H1 (cell line): Measurements from ENCODE around the gene NDC1. TPM values are rescaled to one million over a fixed set of nuclear protein-coding genes. Genes with fewer than 3 reads are reported as not detected.

ENCODE experiments used
- CTCF ChIA-PET: fragments of 300-600 bp; sonication (Branson Sonifier 250); formaldehyde crosslinking; loops from one replicate; lab custom pipeline; 2021; ENCODE audit not compliant: partially characterized antibody; lab: Charles Lee
- POLR2A ChIA-PET: fragments of 300-600 bp; sonication (Branson Sonifier 250); formaldehyde crosslinking; loops from one replicate; lab custom pipeline; 2021; ENCODE audit warnings: inconsistent platforms; ENCODE audit not compliant: partially characterized antibody; lab: Charles Lee
- DNase-seq, 2 experiments: peaks; one replicate each; pipeline versions ENCODE4 v3.0.0 to v3.0.0-alpha.2; 2010 to 2022; ENCODE audit warnings: low spot score in 2 of 2, low read depth in 1 of 2, mixed read lengths in 1 of 2
- FAIRE-seq: peaks from 2 replicates; lab custom pipeline; 2011; peaks lifted over from hg19 to GRCh38; lab: Jason Lieb, UNC
- H2AFZ ChIP-seq: 2 replicates; pipeline ENCODE4 v1.8.1; 2012; ENCODE audit warnings: low read length, inconsistent platforms
- H2AK5ac ChIP-seq: 2 replicates; pipeline ENCODE4 v1.6.1; 2013; ENCODE audit warnings: low read depth, low read length
- H2BK120ac ChIP-seq: replicated peaks from 2 replicates; pipeline ENCODE3; 2013; ENCODE audit warnings: low read depth, low read length, inconsistent platforms
- H2BK12ac ChIP-seq: 2 replicates; pipeline ENCODE4 v1.6.1; 2013; ENCODE audit warnings: low read depth, low read length
- H2BK15ac ChIP-seq: 2 replicates; pipeline ENCODE4 v1.6.1; 2013; ENCODE audit warnings: low read length
- H2BK20ac ChIP-seq: 2 replicates; pipeline ENCODE4 v1.6.1; 2013; ENCODE audit warnings: low read length
- H2BK5ac ChIP-seq: 2 replicates; pipeline ENCODE4 v1.6.1; 2013; ENCODE audit warnings: low read depth, low read length
- H3K14ac ChIP-seq: 2 replicates; pipeline ENCODE4 v1.6.1; 2013; ENCODE audit warnings: inconsistent platforms; ENCODE audit not compliant: insufficient read length
- H3K18ac ChIP-seq: 2 replicates; pipeline ENCODE4 v1.6.1; 2013; ENCODE audit warnings: low read length; ENCODE audit errors: extremely low read depth
- H3K23ac ChIP-seq: 2 replicates; pipeline ENCODE4 v1.6.1; 2013; ENCODE audit warnings: inconsistent platforms; ENCODE audit not compliant: insufficient read length
- H3K23me2 ChIP-seq: 2 replicates; pipeline ENCODE4 v1.6.1; 2013; ENCODE audit warnings: low read depth, low read length
- H3K27ac ChIP-seq: 2 replicates; pipeline ENCODE4 v1.6.1; 2011; ENCODE audit warnings: low read depth, low read length, inconsistent platforms
- H3K27me3 ChIP-seq, 4 experiments: replicated peaks in 1 of 4; 1 replicate in 1 of 4; 2 replicates in 3 of 4; pipeline versions ENCODE4 v1.6.1 to v1.8.1; 2011 to 2013; ENCODE audit warnings: low read length in 3 of 4, mild to moderate bottlenecking in 3 of 4, inconsistent platforms in 2 of 4, mixed read lengths in 2 of 4, moderate library complexity in 1 of 4; ENCODE audit not compliant: control insufficient read depth in 3 of 4, insufficient read depth in 3 of 4; ENCODE audit errors: extremely low read depth in 1 of 4
- H3K36me3 ChIP-seq, 4 experiments: 2 replicates each; pipeline versions ENCODE4 v1.6.1 to v1.8.1; 2011 to 2013; ENCODE audit warnings: mild to moderate bottlenecking in 4 of 4, low read length in 3 of 4, moderate library complexity in 2 of 4, control low read depth in 1 of 4, inconsistent platforms in 1 of 4; ENCODE audit not compliant: insufficient read depth in 4 of 4, control insufficient read depth in 2 of 4
- H3K4ac ChIP-seq: replicated peaks from 2 replicates; pipeline ENCODE3; 2013; ENCODE audit warnings: low read length, low read depth, mixed read lengths, inconsistent platforms; ENCODE audit not compliant: insufficient read length
- H3K4me1 ChIP-seq, 4 experiments: replicated peaks in 1 of 4; 1 replicate in 1 of 4; 2 replicates in 3 of 4; pipeline versions ENCODE4 v1.6.1 to v1.8.1; 2011 to 2013; ENCODE audit warnings: low read length in 3 of 4, inconsistent platforms in 2 of 4, mixed read lengths in 1 of 4; ENCODE audit not compliant: insufficient read depth in 4 of 4, control insufficient read depth in 3 of 4
- H3K4me2 ChIP-seq, 2 experiments: 2 replicates each; pipeline versions ENCODE4 v1.6.1 to v1.8.1; 2011 to 2013; ENCODE audit warnings: low read depth in 2 of 2, low read length in 2 of 2, control low read depth in 1 of 2, inconsistent platforms in 1 of 2, mild to moderate bottlenecking in 1 of 2; ENCODE audit not compliant: insufficient read depth in 1 of 2
- H3K4me3 ChIP-seq, 4 experiments: fragments of 200-600, 300-600 bp in 1 of 4; sonication (generic), shearing (Covaris generic), sonication (Bioruptor Twin) in 1 of 4; 2 replicates each; pipeline versions ENCODE4 v1.5.1 to v1.8.1; 2011 to 2016; ENCODE audit warnings: low read length in 4 of 4, low read depth in 3 of 4, control low read depth in 2 of 4, inconsistent platforms in 2 of 4, mild to moderate bottlenecking in 2 of 4, mixed read lengths in 1 of 4, moderate library complexity in 1 of 4; ENCODE audit not compliant: insufficient read depth in 2 of 4; ENCODE audit errors: extremely low read depth in 1 of 4
- H3K56ac ChIP-seq: replicated peaks from 2 replicates; pipeline ENCODE3; 2013; ENCODE audit warnings: low read depth, mild to moderate bottlenecking, mixed read lengths, low read length, inconsistent platforms; ENCODE audit not compliant: insufficient read length
- H3K79me1 ChIP-seq: 2 replicates; pipeline ENCODE4 v1.6.1; 2013; ENCODE audit warnings: low read depth, low read length, control low read depth
- H3K79me2 ChIP-seq, 2 experiments: 2 replicates each; pipeline versions ENCODE4 v1.6.1 to v1.8.1; 2012 to 2013; ENCODE audit warnings: low read length in 2 of 2, mild to moderate bottlenecking in 2 of 2, inconsistent platforms in 1 of 2; ENCODE audit not compliant: insufficient read depth in 2 of 2, control insufficient read depth in 1 of 2
- H3K9ac ChIP-seq, 4 experiments: replicated peaks in 1 of 4; 1 replicate in 1 of 4; 2 replicates in 3 of 4; pipeline versions ENCODE4 v1.6.1 to v1.8.1; 2011 to 2013; ENCODE audit warnings: low read depth in 3 of 4, low read length in 3 of 4, control low read depth in 2 of 4, mild to moderate bottlenecking in 2 of 4, moderate library complexity in 2 of 4, inconsistent platforms in 1 of 4; ENCODE audit errors: extremely low read depth in 1 of 4
- H3K9me3 ChIP-seq, 2 experiments: 2 replicates each; pipeline versions ENCODE4 v1.6.1 to v1.8.1; 2012 to 2013; ENCODE audit warnings: mild to moderate bottlenecking in 2 of 2, moderate library complexity in 2 of 2, control low read depth in 1 of 2, inconsistent platforms in 1 of 2, low read depth in 1 of 2, low read length in 1 of 2, mixed read lengths in 1 of 2; ENCODE audit not compliant: insufficient read depth in 2 of 2
- H4K20me1 ChIP-seq, 2 experiments: replicated peaks in 1 of 2; 2 replicates each; pipeline versions ENCODE3 to v1.8.1; 2011 to 2013; ENCODE audit warnings: inconsistent platforms in 2 of 2, low read length in 2 of 2, mild to moderate bottlenecking in 1 of 2; ENCODE audit not compliant: insufficient read depth in 2 of 2, control insufficient read depth in 1 of 2
- H4K5ac ChIP-seq: 2 replicates; pipeline ENCODE4 v1.6.1; 2013; ENCODE audit warnings: low read length, low read depth, mixed read lengths, inconsistent platforms; ENCODE audit not compliant: insufficient read length
- H4K8ac ChIP-seq: 2 replicates; pipeline ENCODE4 v1.8.0; 2013; ENCODE audit warnings: mild to moderate bottlenecking, moderate library complexity, low read length, inconsistent platforms; ENCODE audit not compliant: insufficient read depth; ENCODE audit errors: extremely low read depth
- H4K91ac ChIP-seq: replicated peaks from 2 replicates; pipeline ENCODE3; 2013; ENCODE audit warnings: low read length, mixed read lengths, inconsistent platforms; ENCODE audit not compliant: insufficient read length
- CHD1 ChIP-seq: IDR thresholded peaks from 2 replicates; pipeline ENCODE4 v1.6.1; 2012; ENCODE audit warnings: low read depth, low read length, improper control_type of control experiment
- EZH2 ChIP-seq: fragments of 200-600 bp; sonication (generic); IDR thresholded peaks from 2 replicates; pipeline ENCODE4 v1.7.1; 2012; ENCODE audit warnings: low read depth, mild to moderate bottlenecking, moderate library complexity, low read length, inconsistent platforms; ENCODE audit not compliant: severe bottlenecking
- JUN ChIP-seq: IDR thresholded peaks from 2 replicates; pipeline ENCODE4 v1.6.1; 2011; ENCODE audit warnings: low read depth, mild to moderate bottlenecking, improper control_type of control experiment, low read length
- POLR2A ChIP-seq, 2 experiments: IDR thresholded peaks; 1 replicate in 1 of 2; 2 replicates in 1 of 2; pipeline ENCODE4 v1.6.1; 2011; ENCODE audit warnings: low read depth in 2 of 2, low read length in 2 of 2, mild to moderate bottlenecking in 2 of 2; ENCODE audit errors: control extremely low read depth in 1 of 2
- RNF2 ChIP-seq: fragments of 200-900, 300-1000 bp; sonication (generic); IDR thresholded peaks from 2 replicates; pipeline ENCODE4 v1.7.1; 2016; ENCODE audit warnings: borderline replicate concordance, low read depth, mild to moderate bottlenecking, antibody characterized with exemption, low read length; ENCODE audit not compliant: poor library complexity, severe bottlenecking; ENCODE audit errors: missing control alignments
- SP1 ChIP-seq: IDR thresholded peaks from 2 replicates; pipeline ENCODE4 v1.6.1; 2011; ENCODE audit warnings: low read depth, low read length
- TBP ChIP-seq: IDR thresholded peaks from 2 replicates; pipeline ENCODE4 v1.6.1; 2011; ENCODE audit warnings: low read depth, low read length, improper control_type of control experiment
- USF2 ChIP-seq: IDR thresholded peaks from 2 replicates; pipeline ENCODE4 v1.6.1; 2011; ENCODE audit warnings: low read length, improper control_type of control experiment
- WGBS, 2 experiments: shearing (Covaris generic) in 1 of 2; methylation state at CpG; one replicate each; pipeline versions ENCODE4 v1.1.6 to v1.1.7; 2013 to 2015; ENCODE audit warnings: low lambda C conversion rate in 2 of 2, mixed read lengths in 2 of 2, inconsistent platforms in 1 of 2, low coverage in 1 of 2, missing lambda C conversion rate in 1 of 2; ENCODE audit not compliant: insufficient replicate concordance in 2 of 2, insufficient coverage in 1 of 2, insufficient read length in 1 of 2; ENCODE audit errors: extremely low coverage in 1 of 2, missing lambda C conversion rate in 1 of 2; 5-methylcytosine and 5-hydroxymethylcytosine counted together
- polyA plus RNA-seq, 7 experiments: library from polyadenylated mRNA; depleted of rRNA in 3 of 7; stranded (reverse) in 5 of 7; unstranded in 2 of 7; fragments of >200 nt in 5 of 7; fragments of 200-250 nt in 2 of 7; gene quantifications; 1 replicate in 5 of 7; 2 replicates in 1 of 7; 4 replicates in 1 of 7; pipeline versions ENCODE4 v1.2.1 to v1.2.3, GENCODE V29; 2011 to 2013; ENCODE audit warnings: missing spikeins in 2 of 7, mixed read lengths in 2 of 7
- total RNA-seq: library from RNA; stranded (reverse); fragmentation: NEBNext Ultra II Directional; extraction: Animal tissue kit (Norgen Biotek cat#: 25700); gene quantifications from 2 replicates; pipeline ENCODE4 v1.2.1, GENCODE V29; 2021

NDC1 gene
- total and polyA plus RNA-seq, 2 of the 8 experiments (the other 6 are each of a cell fraction or from before 2014, with no cell fraction given) = 62.9 to 66.1 TPM

- Histone ChIP-seq H3K4ac (no peak overlapping the region), H3K79me1 (no peaks in the 10 kb centered on the region), H3K56ac (no peak overlapping the region), H3K4me1 (peaks cover 0 to 9% (median 3%) of the 10 kb centered on the region in 4 experiments; a peak in 5 of 7 replicates), H4K20me1 (peaks cover 0 to 11% of the 10 kb centered on the region in 2 experiments), H2BK120ac (no peak overlapping the region), H4K5ac (no peak overlapping the region), H3K4me3 (no peak overlapping the region), H3K36me3 (peaks cover 0 to 3% (median 0%) of the 10 kb centered on the region in 4 experiments; a peak in 1 of 8 replicates), H3K9me3 (no peaks in the 10 kb centered on the region), H2BK5ac (no peak overlapping the region), H3K14ac (no peak overlapping the region), H2AFZ (no peak overlapping the region), H4K91ac (no peak overlapping the region), H4K8ac (no peak overlapping the region), H3K18ac (no peak overlapping the region), H2AK5ac (no peak overlapping the region), H2BK20ac (no peak overlapping the region), H2BK15ac (no peak overlapping the region), H3K9ac (no peak overlapping the region), H3K79me2 (no peaks in the 10 kb centered on the region), H3K4me2 (no peak overlapping the region), H3K27ac (no peak overlapping the region), H3K23ac (no peak overlapping the region), H2BK12ac (no peak overlapping the region), H3K23me2 (peaks cover 13% of the 10 kb centered on the region; the same call in 1 of the 2 replicates), H3K27me3 (peaks cover 41 to 56% (median 55%) of the 10 kb centered on the region in 4 experiments)
- FAIRE-seq (no peak), DNase-seq (no peak)
- WGBS, 2 experiments = 83% methylated on average over 11 of the region's 11 CpGs; no CpG with 5 or more reads in 1 of the 2 experiments
- TF ChIP-seq USF2 (no peak), JUN (no peak), RNF2 (no peak), POLR2A (IDR thresholded peaks at IDR 0.05; ENCODE audit: control extremely low read depth in 1 of 2, low read depth in 2 of 2, low read length in 2 of 2) (no peak), CHD1 (no peak), TBP (no peak), SP1 (no peak), EZH2 (no peak)
- ChIA-PET CTCF (interaction anchor here (0.8 to 5.1 kb wide), 7 partner anchors 11 to 159 kb away, joined by 3 to 39 read pairs (median 3); no protein-coding TSS in a partner anchor), POLR2A (interaction anchor here (1.3 to 1.6 kb wide), 2 partner anchors 12 to 99 kb away, joined by 3 to 4 read pairs; no protein-coding TSS in a partner anchor)
Observed at GRCh38 chr1:53736290-53736689, 101.8 kb downstream of the NDC1 start.
